PC-9 (cell line): ENCODE data around the gene ATP6V1E1. TPM values are rescaled to one million over a fixed set of nuclear protein-coding genes. Genes with fewer than 3 reads are reported as not detected.

Source experiments
- BruUV-seq: library from RNA; stranded (reverse); fragments of 400-500 nt; replicated peaks from 2 replicates; lab custom pipeline; 2021; lab: Mats Ljungman, UMichigan
- CTCF ChIA-PET: fragments of 300-600 bp; sonication (Branson Sonifier 250); formaldehyde crosslinking; loops from one replicate; lab custom pipeline; 2022; ENCODE audit warnings: antibody characterized with exemption; lab: Charles Lee
- POLR2A ChIA-PET: fragments of 300-600 bp; sonication (Branson Sonifier 250); formaldehyde crosslinking; loops from one replicate; lab custom pipeline; 2022; ENCODE audit warnings: antibody characterized with exemption; ENCODE audit not compliant: unreplicated experiment; lab: Charles Lee
- DNase-seq, 2 experiments: peaks; one replicate each; pipeline versions ENCODE4 v3.0.0 to v3.0.0-alpha.2; 2015 to 2022; ENCODE audit warnings: mixed read lengths in 1 of 2
- H2AFZ ChIP-seq: fragments of 200-600 bp; sonication (generic); 2 replicates; pipeline ENCODE4 v1.8.1; 2017; ENCODE audit warnings: antibody characterized with exemption
- H3F3A ChIP-seq: fragments of 200-600 bp; sonication (generic); 2 replicates; pipeline ENCODE4 v1.8.1; 2017; ENCODE audit warnings: antibody characterized with exemption, mild to moderate bottlenecking, low read depth; ENCODE audit not compliant: insufficient read depth
- H3K27ac ChIP-seq: fragments of 200-600 bp; sonication (generic); 2 replicates; pipeline ENCODE4 v1.6.1; 2016; ENCODE audit warnings: mixed run types
- H3K27me3 ChIP-seq: fragments of 200-600 bp; sonication (generic); 2 replicates; pipeline ENCODE4 v1.6.1; 2016; ENCODE audit warnings: low read depth, mixed run types; ENCODE audit not compliant: insufficient read depth
- H3K36me3 ChIP-seq: fragments of 200-600 bp; sonication (generic); 2 replicates; pipeline ENCODE4 v1.6.1; 2016; ENCODE audit warnings: low read depth, mixed run types
- H3K4me1 ChIP-seq: fragments of 200-600 bp; sonication (generic); replicated peaks from 2 replicates; pipeline ENCODE4 v1.6.1; 2016; ENCODE audit warnings: mixed run types; ENCODE audit not compliant: insufficient read depth
- H3K4me2 ChIP-seq: fragments of 200-600 bp; sonication (generic); 2 replicates; pipeline ENCODE4 v1.6.1; 2017; ENCODE audit warnings: mixed run types
- H3K4me3 ChIP-seq: fragments of 200-600 bp; sonication (generic); 2 replicates; pipeline ENCODE4 v1.6.1; 2016; ENCODE audit warnings: mixed run types
- H3K79me2 ChIP-seq: fragments of 200-600 bp; sonication (generic); 2 replicates; pipeline ENCODE4 v1.6.1; 2017; ENCODE audit warnings: low read depth, mixed run types
- H3K9me2 ChIP-seq: fragments of 200-600 bp; sonication (generic); 2 replicates; pipeline ENCODE4 v1.8.1; 2017; ENCODE audit warnings: mild to moderate bottlenecking; ENCODE audit not compliant: insufficient read depth
- H3K9me3 ChIP-seq: fragments of 200-600 bp; sonication (generic); 2 replicates; pipeline ENCODE4 v1.8.1; 2016; ENCODE audit warnings: low read depth; ENCODE audit not compliant: insufficient read depth
- H4K20me1 ChIP-seq: fragments of 200-600 bp; sonication (generic); 2 replicates; pipeline ENCODE4 v1.8.1; 2017; ENCODE audit not compliant: insufficient read depth
- EZH2 ChIP-seq: fragments of 200-600 bp; sonication (generic); IDR thresholded peaks from 2 replicates; pipeline ENCODE4 v1.8.0; 2017; ENCODE audit warnings: antibody characterized with exemption, low read depth
- intact Hi-C: fragments of 100-400 bp; cut with micrococcal nuclease; formaldehyde crosslinking; loops from one replicate; pipeline ENCODE4 v1.10.0; 2022; ENCODE audit not compliant: unreplicated experiment
- total RNA-seq: library from RNA; stranded (reverse); gene quantifications from 2 replicates; pipeline ENCODE4 v1.2.3, GENCODE V29; 2021
- TF ChIP-seq, protein P1 (sequence below): fragments of 200-600 bp; sonication (generic); conservative IDR thresholded peaks from 2 replicates; pipeline ENCODE4 v1.6.1; 2017; ENCODE audit warnings: mixed run types, antibody characterized with exemption, mild to moderate bottlenecking, moderate library complexity

ATP6V1E1 gene
- total RNA-seq, 1 experiment from 2014 or later, result 58.0 TPM

DNA sequence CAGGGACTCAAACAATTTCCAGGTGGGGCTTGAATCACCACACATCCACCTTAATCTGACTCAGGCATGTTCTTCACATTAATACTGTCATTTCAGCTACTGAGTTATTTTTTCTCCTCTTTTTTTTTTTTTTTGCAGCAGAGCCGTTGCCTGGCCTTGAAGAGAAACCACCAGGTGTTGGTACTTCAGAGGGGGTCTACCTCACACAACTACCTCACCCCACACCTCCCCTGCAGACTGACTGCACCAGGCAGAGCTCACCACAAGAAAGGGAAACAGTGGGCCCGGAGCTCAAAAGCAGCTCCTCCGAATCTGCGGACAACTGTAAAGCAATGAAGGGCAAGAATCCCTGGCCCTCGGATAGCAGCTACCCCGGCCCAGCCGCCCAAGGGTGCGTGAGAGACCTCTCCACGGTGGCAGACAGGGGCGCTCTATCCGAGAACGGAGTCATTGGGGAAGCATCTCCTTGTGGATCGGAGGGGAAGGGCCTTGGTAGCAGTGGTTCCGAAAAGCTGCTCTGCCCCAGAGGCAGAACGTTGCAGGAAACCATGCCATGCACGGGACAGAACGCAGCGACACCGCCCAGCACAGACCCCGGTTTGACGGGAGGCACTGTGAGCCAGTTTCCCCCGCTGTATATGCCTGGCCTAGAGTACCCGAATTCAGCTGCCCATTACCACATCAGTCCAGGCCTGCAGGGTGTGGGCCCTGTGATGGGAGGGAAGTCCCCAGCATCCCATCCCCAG is 80.4 kb downstream of the ATP6V1E1 start:
- intact Hi-C loops, result no loop called here
- no peaks in the 10 kb centered on the region for H3K27me3 ChIP-seq
- H2AFZ ChIP-seq, result no peak overlapping the region
- ChIA-PET POLR2A (no interaction called here), CTCF (no interaction called here)
- no peak overlapping the region for H3K4me2 ChIP-seq
- no peaks in the 10 kb centered on the region for H4K20me1 ChIP-seq
- TF ChIP-seq, protein P1, sequence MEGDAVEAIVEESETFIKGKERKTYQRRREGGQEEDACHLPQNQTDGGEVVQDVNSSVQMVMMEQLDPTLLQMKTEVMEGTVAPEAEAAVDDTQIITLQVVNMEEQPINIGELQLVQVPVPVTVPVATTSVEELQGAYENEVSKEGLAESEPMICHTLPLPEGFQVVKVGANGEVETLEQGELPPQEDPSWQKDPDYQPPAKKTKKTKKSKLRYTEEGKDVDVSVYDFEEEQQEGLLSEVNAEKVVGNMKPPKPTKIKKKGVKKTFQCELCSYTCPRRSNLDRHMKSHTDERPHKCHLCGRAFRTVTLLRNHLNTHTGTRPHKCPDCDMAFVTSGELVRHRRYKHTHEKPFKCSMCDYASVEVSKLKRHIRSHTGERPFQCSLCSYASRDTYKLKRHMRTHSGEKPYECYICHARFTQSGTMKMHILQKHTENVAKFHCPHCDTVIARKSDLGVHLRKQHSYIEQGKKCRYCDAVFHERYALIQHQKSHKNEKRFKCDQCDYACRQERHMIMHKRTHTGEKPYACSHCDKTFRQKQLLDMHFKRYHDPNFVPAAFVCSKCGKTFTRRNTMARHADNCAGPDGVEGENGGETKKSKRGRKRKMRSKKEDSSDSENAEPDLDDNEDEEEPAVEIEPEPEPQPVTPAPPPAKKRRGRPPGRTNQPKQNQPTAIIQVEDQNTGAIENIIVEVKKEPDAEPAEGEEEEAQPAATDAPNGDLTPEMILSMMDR, result no peak
- TF ChIP-seq EZH2, result no peak
- H3K36me3 ChIP-seq, result no peaks in the 10 kb centered on the region
- H3K9me2 ChIP-seq, result no peaks in the 10 kb centered on the region
- H3K27ac ChIP-seq, result no peak overlapping the region
- no peak for DNase-seq
- H3K9me3 ChIP-seq, result no peaks in the 10 kb centered on the region
- no TSS peak for BruUV-seq
- H3F3A ChIP-seq, result no peaks in the 10 kb centered on the region
- H3K4me1 ChIP-seq, result no peaks in the 10 kb centered on the region
- no peaks in the 10 kb centered on the region for H3K79me2 ChIP-seq
- no peak overlapping the region for H3K4me3 ChIP-seq

DNA sequence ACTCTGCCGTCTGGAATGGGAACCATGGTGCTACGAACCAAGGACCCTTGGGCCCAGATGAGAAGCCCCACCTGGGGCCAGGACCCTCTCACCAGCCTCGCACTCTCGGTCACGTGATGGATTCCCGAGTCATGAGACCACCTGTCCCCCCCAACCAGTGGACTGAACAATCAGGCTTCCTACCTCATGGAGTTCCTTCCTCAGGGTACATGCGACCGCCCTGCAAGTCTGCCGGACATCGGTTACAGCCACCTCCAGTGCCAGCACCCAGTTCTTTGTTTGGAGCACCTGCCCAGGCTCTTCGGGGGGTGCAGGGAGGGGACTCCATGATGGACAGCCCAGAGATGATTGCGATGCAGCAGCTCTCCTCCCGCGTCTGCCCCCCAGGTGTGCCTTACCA is 86.1 kb downstream of the ATP6V1E1 start:
- no peaks in the 10 kb centered on the region for H3K9me2 ChIP-seq
- no peaks in the 10 kb centered on the region for H3F3A ChIP-seq
- no peaks in the 10 kb centered on the region for H3K4me1 ChIP-seq
- CTCF ChIA-PET, result no interaction called here
- H3K79me2 ChIP-seq, result no peaks in the 10 kb centered on the region
- DNase-seq, result no peak
- H3K36me3 ChIP-seq, result no peaks in the 10 kb centered on the region
- POLR2A ChIA-PET, result no interaction called here
- H3K9me3 ChIP-seq, result no peaks in the 10 kb centered on the region
- no peak overlapping the region for H3K4me3 ChIP-seq
- intact Hi-C loops, result no loop called here
- no peaks in the 10 kb centered on the region for H4K20me1 ChIP-seq
- no peak for TF ChIP-seq EZH2
- TF ChIP-seq, protein P1, result no peak
- no TSS peak for BruUV-seq
- no peaks in the 10 kb centered on the region for H3K27me3 ChIP-seq
- H3K27ac ChIP-seq, result no peak overlapping the region
- no peak overlapping the region for H2AFZ ChIP-seq
- no peak overlapping the region for H3K4me2 ChIP-seq

Other genes starting within 250 kb of the ATP6V1E1 start
- gene SLC25A18, start 65.3 kb downstream of the ATP6V1E1 start, total RNA-seq, result 0.48 and 0.57 TPM in 2 replicates
- gene BCL2L13, start 10.0 kb upstream of the ATP6V1E1 start, total RNA-seq, result 43.1 and 46.3 TPM in 2 replicates
- 44.4 and 59.0 TPM in 2 replicates for gene BID, start 145.7 kb upstream of the ATP6V1E1 start, total RNA-seq